Subcutaneous abdominal adipose tissue (tissue), 5 donors: ENCODE data around the gene PXDN.
"Not testable (repeated sequence)": the region's sequence is repeated elsewhere in the genome, so short reads cannot be mapped to it uniquely, and the experiment has no call there.

Experiments used
- H3K27ac ChIP-seq: one replicate; pipeline ENCODE4 v1.7.0; 2013; ENCODE audit warnings: low read depth, mild to moderate bottlenecking, inconsistent platforms, low read length, moderate library complexity
- H3K27me3 ChIP-seq, 5 donors: one replicate each; pipeline ENCODE4 v1.7.0; 2013; ENCODE audit warnings: low read length in 5 of 5, inconsistent platforms in 1 of 5; ENCODE audit not compliant: control insufficient read depth in 5 of 5, insufficient read depth in 4 of 5
- H3K36me3 ChIP-seq, 5 donors: one replicate each; pipeline ENCODE4 v1.7.0; 2013; ENCODE audit warnings: low read length in 5 of 5; ENCODE audit not compliant: control insufficient read depth in 5 of 5, insufficient read depth in 5 of 5
- H3K4me1 ChIP-seq, 5 donors: one replicate each; pipeline ENCODE4 v1.7.0; 2013; ENCODE audit warnings: low read length in 5 of 5, mild to moderate bottlenecking in 3 of 5, moderate library complexity in 1 of 5; ENCODE audit not compliant: control insufficient read depth in 5 of 5, insufficient read depth in 5 of 5
- H3K4me3 ChIP-seq, 5 donors: one replicate each; pipeline ENCODE4 v1.7.0; 2013; ENCODE audit warnings: low read length in 5 of 5, low read depth in 1 of 5
- H3K9ac ChIP-seq, 5 donors: one replicate each; pipeline ENCODE4 v1.7.0; 2013; ENCODE audit warnings: low read length in 5 of 5, mild to moderate bottlenecking in 4 of 5, moderate library complexity in 3 of 5
- H3K9me3 ChIP-seq, 5 donors: one replicate each; pipeline ENCODE4 v1.7.0; 2013; ENCODE audit warnings: low read length in 5 of 5; ENCODE audit not compliant: control insufficient read depth in 5 of 5
- donor health status: healthy.
- donor health status: healthy.
- donor health status: healthy.
- donor health status: healthy.
- donor health status: healthy.

Gene PXDN

DNA sequence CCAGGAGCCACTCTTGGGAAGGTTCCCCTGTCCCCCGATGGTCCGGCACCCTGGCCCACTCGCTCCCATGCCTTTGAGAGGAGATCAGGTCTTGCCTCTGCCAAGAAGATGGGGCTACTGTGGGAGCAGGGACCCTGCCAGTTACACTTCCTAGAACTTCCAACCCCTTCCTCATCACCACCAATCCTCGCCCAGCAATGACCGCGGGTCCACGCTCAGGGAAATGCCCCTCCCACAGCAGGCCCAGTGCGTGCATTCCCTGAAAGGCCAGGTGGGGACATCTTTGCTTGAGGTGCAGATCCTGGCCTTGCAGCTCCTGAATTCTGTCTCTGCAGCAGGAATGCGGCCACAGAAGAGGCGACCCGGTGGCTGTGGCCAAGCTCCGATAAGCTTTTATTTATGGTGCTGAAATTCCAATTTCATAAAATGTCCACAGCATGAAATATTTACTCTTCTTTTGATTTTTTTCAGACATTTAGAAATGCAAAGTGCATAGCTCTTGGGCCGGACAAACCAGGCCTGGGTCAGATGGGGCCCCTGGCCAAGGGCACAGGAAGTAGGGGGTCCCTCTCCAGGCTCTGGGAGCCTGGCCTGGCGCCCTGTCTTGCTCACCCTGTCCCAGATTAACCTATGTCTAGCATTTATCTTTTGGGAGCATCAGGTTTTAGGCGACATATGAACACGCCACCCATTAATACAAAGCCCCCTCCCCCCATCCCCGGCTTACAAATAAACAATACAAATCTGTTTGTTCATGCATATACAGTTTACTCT is 29.8 kb downstream of the PXDN start:
- Histone ChIP-seq H3K4me1 (peaks cover 23 to 86% (median 79%) of the 10 kb centered on the region in 5 donors), H3K9me3 (no peaks in the 10 kb centered on the region), H3K36me3 (no peaks in the 10 kb centered on the region), H3K4me3 (no peak overlapping the region), H3K27me3 (no peaks in the 10 kb centered on the region), H3K27ac (peak overlapping the region; percentile 92), H3K9ac (peak overlapping the region in 4 of 5 donors; percentile 28 to 60 (median 44))

GRCh38 chr2:1713839-1714236 is 30.5 kb downstream of the PXDN start:
- Histone ChIP-seq H3K9ac (peak overlapping the region in 3 of 5 donors; percentile 10 to 60 (median 41)), H3K27me3 (no peaks in the 10 kb centered on the region), H3K9me3 (no peaks in the 10 kb centered on the region), H3K27ac (peak overlapping the region; percentile 92), H3K4me1 (peaks cover 25 to 86% (median 79%) of the 10 kb centered on the region in 5 donors), H3K4me3 (no peak overlapping the region), H3K36me3 (no peaks in the 10 kb centered on the region)

DNA sequence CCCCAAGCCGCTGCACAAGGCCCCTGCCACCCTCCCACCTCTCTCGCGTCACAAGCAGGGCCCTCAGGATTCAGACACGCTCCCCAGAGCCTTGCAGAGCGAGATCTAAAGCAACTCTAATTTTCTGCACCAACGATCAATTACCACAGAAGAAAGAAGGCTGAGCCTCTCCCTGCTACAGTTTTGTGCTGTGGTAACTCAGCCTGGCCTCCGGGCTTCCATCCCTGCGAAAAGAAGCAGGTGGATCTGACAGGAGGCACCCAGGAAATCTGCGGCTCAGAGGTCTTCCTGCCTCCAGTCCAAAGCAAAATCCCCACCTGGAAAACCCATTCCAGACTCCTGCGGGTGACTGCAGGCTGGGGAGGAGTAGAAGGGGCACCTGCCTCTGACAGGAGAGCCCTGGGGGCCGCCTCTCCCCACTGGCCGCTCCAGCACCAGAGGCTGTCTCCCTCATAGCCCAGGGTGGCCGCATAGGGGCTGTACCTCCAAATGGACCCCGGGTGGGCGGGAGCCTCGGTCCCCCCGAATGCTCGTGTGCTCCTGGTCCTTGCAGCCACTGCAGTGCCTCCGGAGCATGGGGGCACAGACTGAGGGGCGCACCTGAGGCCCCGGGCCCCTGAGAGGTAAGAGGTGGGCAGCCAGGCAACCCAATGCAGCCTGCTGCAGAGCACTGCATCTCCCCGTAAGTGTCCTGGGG is 31.0 kb downstream of the PXDN start:
- Histone ChIP-seq H3K36me3 (no peaks in the 10 kb centered on the region), H3K4me1 (peaks cover 28 to 87% (median 79%) of the 10 kb centered on the region in 5 donors), H3K4me3 (no peak overlapping the region), H3K27me3 (no peaks in the 10 kb centered on the region), H3K9ac (peak overlapping the region in 4 of 5 donors; percentile 4 to 60 (median 30)), H3K27ac (peak overlapping the region; percentile 92), H3K9me3 (no peaks in the 10 kb centered on the region)

DNA sequence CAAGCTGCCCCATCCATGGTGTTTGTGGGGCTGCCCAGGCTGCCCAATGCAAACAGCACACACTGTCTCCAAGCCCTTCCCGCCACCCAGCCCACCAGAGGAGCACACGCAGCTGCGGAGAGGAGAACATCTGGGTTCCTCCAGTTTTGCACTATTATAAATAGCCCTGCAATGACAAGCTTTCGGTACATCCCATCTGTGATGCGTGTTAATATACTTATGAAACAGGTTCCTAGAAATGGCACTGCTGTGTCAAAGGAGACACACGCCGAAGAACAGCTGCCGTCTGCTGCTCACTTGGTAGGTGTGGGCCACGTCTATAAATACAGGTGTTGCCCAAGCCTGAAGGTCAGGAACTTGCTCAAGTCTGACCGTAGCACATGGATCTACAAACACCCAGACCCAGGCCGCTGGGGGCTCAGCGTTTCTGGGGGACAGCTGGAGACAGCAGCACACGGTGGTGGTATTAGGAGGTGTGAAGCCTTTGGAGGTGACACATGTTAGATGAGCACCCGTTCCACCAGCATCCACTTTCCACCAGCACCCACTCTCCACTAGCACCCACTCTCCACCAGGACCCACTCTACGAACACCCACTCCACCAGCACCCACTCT is 34.3 kb downstream of the PXDN start:
- no peaks in the 10 kb centered on the region for H3K27me3 ChIP-seq
- H3K4me1 ChIP-seq, result peaks cover 27 to 86% (median 77%) of the 10 kb centered on the region in 5 donors
- no peak overlapping the region for H3K9ac ChIP-seq
- peaks cover 0 to 5% (median 0%) of the 10 kb centered on the region in 5 donors for H3K36me3 ChIP-seq
- no peaks in the 10 kb centered on the region for H3K9me3 ChIP-seq
- peak overlapping the region; percentile 91 for H3K27ac ChIP-seq
- no peak overlapping the region for H3K4me3 ChIP-seq

GRCh38 chr2:1709335-1709605 is 35.0 kb downstream of the PXDN start:
- Histone ChIP-seq H3K4me1 (peaks cover 23 to 85% (median 74%) of the 10 kb centered on the region in 5 donors), H3K4me3 (no peak overlapping the region), H3K27ac (peak overlapping the region; percentile 91), H3K36me3 (peaks cover 0 to 5% (median 0%) of the 10 kb centered on the region in 5 donors), H3K9ac (peak overlapping the region in 1 of 5 donors; percentile 52), H3K27me3 (no peaks in the 10 kb centered on the region), H3K9me3 (no peaks in the 10 kb centered on the region)

- peak overlapping the region in 3 of 5 donors; percentile 32 to 48 (median 47) for H3K4me3 ChIP-seq
- H3K9me3 ChIP-seq, result no peaks in the 10 kb centered on the region
- peak overlapping the region; percentile 91 for H3K27ac ChIP-seq
- H3K9ac ChIP-seq, result peak overlapping the region in 2 of 5 donors; percentile 22 to 52
- H3K36me3 ChIP-seq, result peaks cover 0 to 5% (median 0%) of the 10 kb centered on the region in 5 donors
- no peaks in the 10 kb centered on the region for H3K27me3 ChIP-seq
- peaks cover 19 to 79% (median 69%) of the 10 kb centered on the region in 5 donors for H3K4me1 ChIP-seq
These were observed 35.6 kb downstream of the PXDN start for GRCh38 chr2:1708476-1709334.

- Histone ChIP-seq H3K4me1 (peaks cover 17 to 71% (median 61%) of the 10 kb centered on the region in 5 donors), H3K27ac (peak overlapping the region; percentile 91), H3K9me3 (no peaks in the 10 kb centered on the region), H3K36me3 (peaks cover 0 to 5% (median 0%) of the 10 kb centered on the region in 5 donors), H3K9ac (peak overlapping the region; percentile 22 to 52 (median 40)), H3K27me3 (no peaks in the 10 kb centered on the region), H3K4me3 (peak overlapping the region; percentile 32 to 48 (median 47))
These were observed 36.4 kb downstream of the PXDN start for GRCh38 chr2:1707771-1708418.

GRCh38 chr2:1706089-1706841 is 38.0 kb downstream of the PXDN start:
- not testable (repeated sequence) for H3K27me3 ChIP-seq
- H3K4me1 ChIP-seq, result peaks cover 14 to 67% (median 55%) of the 10 kb centered on the region in 5 donors

More at GRCh38 chr2:1706089-1706841, 38.0 kb downstream of the PXDN start:
- not testable (repeated sequence) for H3K36me3 ChIP-seq, H3K9me3 ChIP-seq, H3K4me3 ChIP-seq
- Histone ChIP-seq H3K9ac (peak overlapping the region in 1 of 5 donors; percentile 47), H3K27ac (peak overlapping the region; percentile 37)
